ENCODE results near the gene ARPC5L. TPM values are rescaled to one million over a fixed set of nuclear protein-coding genes. Genes with fewer than 3 reads are reported as not detected.

ARPC5L gene
- total RNA-seq, 1 experiment from 2014 or later, result 50.0 TPM

- Histone ChIP-seq H3K36me3 (ENCODE audit: control insufficient read depth in 1 of 2, insufficient read depth in 2 of 2, low read length in 2 of 2) (peaks cover 0 to 2% of the 10 kb centered on the region in 2 experiments), H2AFZ (ENCODE audit: low read depth, low read length, poor library complexity, severe bottlenecking) (no peak overlapping the region), H3K27ac (ENCODE audit: low read depth, low read length) (no peak overlapping the region), H4K20me1 (ENCODE audit: insufficient read depth) (no peaks in the 10 kb centered on the region), H3K9me3 (ENCODE audit: control insufficient read depth in 1 of 2, insufficient read depth in 1 of 2, low read depth in 1 of 2, low read length in 2 of 2) (no peaks in the 10 kb centered on the region), H3K27me3 (ENCODE audit: insufficient read depth, low read length) (no peaks in the 10 kb centered on the region), H3K9ac (ENCODE audit: low read length) (no peak overlapping the region), H3K4me3 (replicated peaks in 1 of 2; ENCODE audit: low read depth in 1 of 2, low read length in 2 of 2) (no peak overlapping the region), H3K9me2 (ENCODE audit: insufficient read depth) (no peaks in the 10 kb centered on the region), H3K4me1 (ENCODE audit: control insufficient read depth in 1 of 2, insufficient read depth in 2 of 2, low read length in 2 of 2) (no peaks in the 10 kb centered on the region), H3K4me2 (ENCODE audit: low read length) (no peak overlapping the region), H3K79me2 (ENCODE audit: insufficient read depth, low read length) (no peaks in the 10 kb centered on the region)
- intact Hi-C loops (cut with micrococcal nuclease), result loop anchor here (1.0 kb wide), 1 partner anchor 123 kb away; the partner anchor contains the start of gene NR6A1
- ChIA-PET POLR2A (no interaction called here), CTCF (no interaction called here), RAD21 (ENCODE audit: low non-redundant PET in 1 of 2, low total read pairs in 2 of 2, uncharacterized antibody in 2 of 2, unreplicated experiment in 2 of 2) (no interaction called here)
- peak; percentile 65 for TF ChIP-seq RAD21 (IDR thresholded peaks at IDR 0.05; ENCODE audit: low read depth)
- peak; percentile 35 to 56 (median 55); a peak in 5 of 6 replicates for TF ChIP-seq CTCF (IDR thresholded peaks at IDR 0.05 in 2 of 3, conservative IDR thresholded peaks at IDR 0.05 in 1 of 3; ENCODE audit: borderline replicate concordance in 1 of 3, insufficient read depth in 1 of 3, low read depth in 2 of 3, low read length in 2 of 3)
- TF ChIP-seq POLR2A (IDR thresholded peaks at IDR 0.05; ENCODE audit: borderline replicate concordance, extremely low read depth, insufficient read depth, insufficient read length), result no peak
- BruUV-seq (replicated peaks), result no TSS peak
- ATAC-seq (peak; percentile 89), DNase-seq (ENCODE audit: low read depth, low spot score) (peak; percentile 10)
Measured at GRCh38 chr9:124894741-124895170, 32.8 kb downstream of the ARPC5L start.

GRCh38 chr9:124897570-124898460, 35.9 kb downstream of the ARPC5L start:
- H3K4me3 ChIP-seq (replicated peaks in 1 of 2; ENCODE audit: low read depth in 1 of 2, low read length in 2 of 2), result no peak overlapping the region
- no peak overlapping the region for H3K9ac ChIP-seq (ENCODE audit: low read length)
- no peaks in the 10 kb centered on the region for H3K9me3 ChIP-seq (ENCODE audit: control insufficient read depth in 1 of 2, insufficient read depth in 1 of 2, low read depth in 1 of 2, low read length in 2 of 2)
- no peaks in the 10 kb centered on the region for H3K27me3 ChIP-seq (ENCODE audit: insufficient read depth, low read length)
- RAD21 ChIA-PET (ENCODE audit: low non-redundant PET in 1 of 2, low total read pairs in 2 of 2, uncharacterized antibody in 2 of 2, unreplicated experiment in 2 of 2), result no interaction called here
- POLR2A ChIA-PET, result no interaction called here
- CTCF ChIA-PET, result no interaction called here
- peaks cover 0 to 2% of the 10 kb centered on the region in 2 experiments; a peak in 2 of 4 replicates for H3K36me3 ChIP-seq (ENCODE audit: control insufficient read depth in 1 of 2, insufficient read depth in 2 of 2, low read length in 2 of 2)
- TF ChIP-seq FOSL1 (IDR thresholded peaks at IDR 0.05; ENCODE audit: low read depth) (no peak), ATF3 (IDR thresholded peaks at IDR 0.05) (no peak), EZH2phosphoT487 (IDR thresholded peaks at IDR 0.05; ENCODE audit: borderline replicate concordance) (no peak), YY1 (IDR thresholded peaks at IDR 0.05; ENCODE audit: extremely low read depth, insufficient replicate concordance, low read depth, low read length) (no peak), REST (IDR thresholded peaks at IDR 0.05; ENCODE audit: low read depth) (no peak), SRF (IDR thresholded peaks at IDR 0.05; ENCODE audit: low read depth) (no peak), CBX3 (IDR thresholded peaks at IDR 0.05; ENCODE audit: low read depth) (no peak)
- no peaks in the 10 kb centered on the region for H3K4me1 ChIP-seq (ENCODE audit: control insufficient read depth in 1 of 2, insufficient read depth in 2 of 2, low read length in 2 of 2)
- DNase-seq (ENCODE audit: low read depth, low spot score) (no peak), ATAC-seq (no peak)
- BruUV-seq (replicated peaks), result no TSS peak
- H3K27ac ChIP-seq (ENCODE audit: low read depth, low read length), result no peak overlapping the region
- no peak overlapping the region for H3K4me2 ChIP-seq (ENCODE audit: low read length)
- intact Hi-C loops (cut with micrococcal nuclease), result no loop called here
- no peaks in the 10 kb centered on the region for H3K9me2 ChIP-seq (ENCODE audit: insufficient read depth)
- H4K20me1 ChIP-seq (ENCODE audit: insufficient read depth), result no peaks in the 10 kb centered on the region
- H3K79me2 ChIP-seq (ENCODE audit: insufficient read depth, low read length), result no peaks in the 10 kb centered on the region
- H2AFZ ChIP-seq (ENCODE audit: low read depth, low read length, poor library complexity, severe bottlenecking), result no peak overlapping the region

All from HCT116 (cell line).